Measurements from ENCODE around the gene SPRY4. TPM values are rescaled to one million over a fixed set of nuclear protein-coding genes. Genes with fewer than 3 reads are reported as not detected.
"Not testable (repeated sequence)": the region's sequence is repeated elsewhere in the genome, so short reads cannot be mapped to it uniquely, and the experiment has no call there.

SPRY4 gene
- total RNA-seq, 1 experiment from 2014 or later = 40.5 TPM

- Histone ChIP-seq H3K9me3 (replicated peaks) (no peaks in the 10 kb centered on the region), H3K4me1 (replicated peaks) (peaks cover 69% of the 10 kb centered on the region), H3K4me3 (no peak overlapping the region), H3K27ac (peak overlapping the region; percentile 70), H3K27me3 (replicated peaks) (no peaks in the 10 kb centered on the region), H3K36me3 (peaks cover 14% of the 10 kb centered on the region)
- peak in 1 of 2 experiments; percentile 74 for DNase-seq (ENCODE audit: low read depth in 1 of 2, low spot score in 2 of 2)
These were observed 34.9 kb downstream of the SPRY4 start for GRCh38 chr5:142289708-142290576.

- H3K4me1 ChIP-seq (replicated peaks) = peaks cover 60% of the 10 kb centered on the region
- DNase-seq (ENCODE audit: low read depth in 1 of 2, low spot score in 2 of 2) = no peak
- H3K27ac ChIP-seq = no peak overlapping the region
- H3K4me3 ChIP-seq = no peak overlapping the region
- no peaks in the 10 kb centered on the region for H3K9me3 ChIP-seq (replicated peaks)
- H3K36me3 ChIP-seq = peaks cover 18% of the 10 kb centered on the region
- H3K27me3 ChIP-seq (replicated peaks) = no peaks in the 10 kb centered on the region
These were observed 36.9 kb downstream of the SPRY4 start for GRCh38 chr5:142287973-142288313.

- H3K27me3 ChIP-seq (replicated peaks) = no peaks in the 10 kb centered on the region
- H3K4me3 ChIP-seq = no peak overlapping the region
- no peak for DNase-seq (ENCODE audit: low read depth in 1 of 2, low spot score in 2 of 2)
- no peaks in the 10 kb centered on the region for H3K9me3 ChIP-seq (replicated peaks)
- peaks cover 57% of the 10 kb centered on the region for H3K4me1 ChIP-seq (replicated peaks)
- H3K36me3 ChIP-seq = peaks cover 18% of the 10 kb centered on the region
- no peak overlapping the region for H3K27ac ChIP-seq
These were observed 37.5 kb downstream of the SPRY4 start for GRCh38 chr5:142287096-142287972.

- Histone ChIP-seq H3K4me3 (no peak overlapping the region), H3K27me3 (replicated peaks) (no peaks in the 10 kb centered on the region), H3K4me1 (replicated peaks) (peaks cover 45% of the 10 kb centered on the region), H3K27ac (no peak overlapping the region), H3K9me3 (replicated peaks) (no peaks in the 10 kb centered on the region), H3K36me3 (peaks cover 11% of the 10 kb centered on the region)
- DNase-seq (ENCODE audit: low read depth in 1 of 2, low spot score in 2 of 2) = no peak
These were observed 38.7 kb downstream of the SPRY4 start for GRCh38 chr5:142286111-142286510.

- H3K4me1 ChIP-seq (replicated peaks) = peaks cover 28% of the 10 kb centered on the region
- H3K27ac ChIP-seq = no peak overlapping the region
- H3K9me3 ChIP-seq (replicated peaks) = no peaks in the 10 kb centered on the region
- H3K4me3 ChIP-seq = no peak overlapping the region
- DNase-seq (ENCODE audit: low read depth in 1 of 2, low spot score in 2 of 2) = no peak
- peaks cover 6% of the 10 kb centered on the region for H3K36me3 ChIP-seq
- no peaks in the 10 kb centered on the region for H3K27me3 ChIP-seq (replicated peaks)
These were observed 41.5 kb downstream of the SPRY4 start for GRCh38 chr5:142283304-142283703.

- no peaks in the 10 kb centered on the region for H3K9me3 ChIP-seq (replicated peaks)
- H3K4me1 ChIP-seq (replicated peaks) = peaks cover 15% of the 10 kb centered on the region
- DNase-seq (ENCODE audit: low read depth in 1 of 2, low spot score in 2 of 2) = no peak
- no peak overlapping the region for H3K4me3 ChIP-seq
- no peak overlapping the region for H3K27ac ChIP-seq
- peaks cover 4% of the 10 kb centered on the region; the same call in 1 of the 2 replicates for H3K36me3 ChIP-seq
- no peaks in the 10 kb centered on the region for H3K27me3 ChIP-seq (replicated peaks)
These were observed 42.9 kb downstream of the SPRY4 start for GRCh38 chr5:142281966-142282365.

GRCh38 chr5:142281008-142281367 is 43.8 kb downstream of the SPRY4 start:
- DNase-seq (ENCODE audit: low read depth in 1 of 2, low spot score in 2 of 2) = no peak
- Histone ChIP-seq H3K4me3 (no peak overlapping the region), H3K36me3 (peaks cover 4% of the 10 kb centered on the region; the same call in 1 of the 2 replicates), H3K9me3 (replicated peaks) (no peaks in the 10 kb centered on the region), H3K27me3 (replicated peaks) (no peaks in the 10 kb centered on the region), H3K4me1 (replicated peaks) (peaks cover 15% of the 10 kb centered on the region), H3K27ac (no peak overlapping the region)

GRCh38 chr5:142280066-142281007 is 44.5 kb downstream of the SPRY4 start:
- Histone ChIP-seq H3K36me3 (peaks cover 4% of the 10 kb centered on the region; the same call in 1 of the 2 replicates), H3K9me3 (replicated peaks) (no peaks in the 10 kb centered on the region), H3K27me3 (replicated peaks) (no peaks in the 10 kb centered on the region), H3K27ac (no peak overlapping the region), H3K4me3 (no peak overlapping the region), H3K4me1 (replicated peaks) (peaks cover 20% of the 10 kb centered on the region)
- no peak for DNase-seq (ENCODE audit: low read depth in 1 of 2, low spot score in 2 of 2)

GRCh38 chr5:142278627-142279026 is 46.2 kb downstream of the SPRY4 start:
- Histone ChIP-seq H3K4me1 (replicated peaks) (peaks cover 12% of the 10 kb centered on the region), H3K27me3 (replicated peaks) (no peaks in the 10 kb centered on the region), H3K27ac (no peak overlapping the region), H3K4me3 (no peak overlapping the region), H3K9me3 (replicated peaks) (no peaks in the 10 kb centered on the region), H3K36me3 (no peaks in the 10 kb centered on the region)
- no peak for DNase-seq (ENCODE audit: low read depth in 1 of 2, low spot score in 2 of 2)

- no peak for DNase-seq (ENCODE audit: low read depth in 1 of 2, low spot score in 2 of 2)
- Histone ChIP-seq H3K9me3 (replicated peaks) (no peaks in the 10 kb centered on the region), H3K4me1 (replicated peaks) (peaks cover 12% of the 10 kb centered on the region), H3K27ac (no peak overlapping the region), H3K4me3 (no peak overlapping the region), H3K27me3 (replicated peaks) (no peaks in the 10 kb centered on the region), H3K36me3 (no peaks in the 10 kb centered on the region)
These were observed 47.0 kb downstream of the SPRY4 start for GRCh38 chr5:142277796-142278195.

GRCh38 chr5:142276517-142276916 is 48.3 kb downstream of the SPRY4 start:
- Histone ChIP-seq H3K36me3 (no peaks in the 10 kb centered on the region), H3K9me3 (replicated peaks) (no peaks in the 10 kb centered on the region), H3K27me3 (replicated peaks) (no peaks in the 10 kb centered on the region), H3K4me1 (replicated peaks) (peaks cover 12% of the 10 kb centered on the region), H3K4me3 (no peak overlapping the region), H3K27ac (no peak overlapping the region)
- no peak for DNase-seq (ENCODE audit: low read depth in 1 of 2, low spot score in 2 of 2)

GRCh38 chr5:142275496-142275895 is 49.3 kb downstream of the SPRY4 start:
- Histone ChIP-seq H3K27ac (no peak overlapping the region), H3K4me3 (no peak overlapping the region), H3K36me3 (no peaks in the 10 kb centered on the region), H3K4me1 (replicated peaks) (peaks cover 10% of the 10 kb centered on the region), H3K9me3 (replicated peaks) (no peaks in the 10 kb centered on the region), H3K27me3 (replicated peaks) (no peaks in the 10 kb centered on the region)
- no peak for DNase-seq (ENCODE audit: low read depth in 1 of 2, low spot score in 2 of 2)

GRCh38 chr5:142272596-142272995 is 52.2 kb downstream of the SPRY4 start:
- H3K27ac ChIP-seq; H3K9me3 ChIP-seq (replicated peaks); H3K4me3 ChIP-seq; H3K27me3 ChIP-seq (replicated peaks); H3K4me1 ChIP-seq (replicated peaks); H3K36me3 ChIP-seq; DNase-seq (ENCODE audit: low read depth in 1 of 2, low spot score in 2 of 2): not testable (repeated sequence)

Measured in SJSA1 (cell line).